ENCODE data around the gene SP4.

DNA sequence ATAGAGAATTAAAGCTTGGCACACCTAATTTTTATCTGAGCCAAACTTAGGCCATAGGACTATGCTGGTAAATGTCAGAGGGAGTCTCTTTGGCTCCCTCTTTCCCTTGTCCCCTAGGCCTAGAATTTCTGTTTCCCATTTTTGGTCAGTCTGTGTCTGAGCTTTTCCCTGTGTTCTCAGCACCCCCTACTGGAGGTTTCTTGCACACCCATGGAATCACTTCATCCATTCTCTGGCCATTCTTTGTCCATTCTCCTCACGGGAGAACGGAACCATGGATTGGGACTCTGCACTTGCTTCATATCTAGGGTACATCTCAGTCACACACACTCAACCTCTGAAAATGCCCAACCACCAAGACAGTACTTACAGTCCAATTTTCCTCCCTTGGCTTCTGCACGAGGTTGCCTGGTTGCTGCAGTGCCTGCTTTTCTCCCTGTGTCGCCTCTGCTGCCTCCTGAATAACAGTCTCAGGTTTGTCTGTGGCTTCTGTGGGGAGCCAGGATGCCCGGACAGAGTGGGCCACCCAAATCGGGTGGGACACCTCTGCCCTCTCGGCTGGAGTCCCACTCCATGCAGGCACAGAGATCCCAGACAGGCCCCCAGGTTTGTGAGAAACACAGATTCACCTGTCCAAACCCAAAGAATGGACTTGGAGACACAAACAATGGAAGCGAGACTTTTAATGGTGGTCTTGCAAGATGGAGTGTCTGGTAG, 79.9 kb downstream of the SP4 start:
- TF ChIP-seq, protein P1, sequence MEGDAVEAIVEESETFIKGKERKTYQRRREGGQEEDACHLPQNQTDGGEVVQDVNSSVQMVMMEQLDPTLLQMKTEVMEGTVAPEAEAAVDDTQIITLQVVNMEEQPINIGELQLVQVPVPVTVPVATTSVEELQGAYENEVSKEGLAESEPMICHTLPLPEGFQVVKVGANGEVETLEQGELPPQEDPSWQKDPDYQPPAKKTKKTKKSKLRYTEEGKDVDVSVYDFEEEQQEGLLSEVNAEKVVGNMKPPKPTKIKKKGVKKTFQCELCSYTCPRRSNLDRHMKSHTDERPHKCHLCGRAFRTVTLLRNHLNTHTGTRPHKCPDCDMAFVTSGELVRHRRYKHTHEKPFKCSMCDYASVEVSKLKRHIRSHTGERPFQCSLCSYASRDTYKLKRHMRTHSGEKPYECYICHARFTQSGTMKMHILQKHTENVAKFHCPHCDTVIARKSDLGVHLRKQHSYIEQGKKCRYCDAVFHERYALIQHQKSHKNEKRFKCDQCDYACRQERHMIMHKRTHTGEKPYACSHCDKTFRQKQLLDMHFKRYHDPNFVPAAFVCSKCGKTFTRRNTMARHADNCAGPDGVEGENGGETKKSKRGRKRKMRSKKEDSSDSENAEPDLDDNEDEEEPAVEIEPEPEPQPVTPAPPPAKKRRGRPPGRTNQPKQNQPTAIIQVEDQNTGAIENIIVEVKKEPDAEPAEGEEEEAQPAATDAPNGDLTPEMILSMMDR (IDR thresholded peaks at IDR 0.05) = peak; percentile 68
- TF ChIP-seq EZH2phosphoT487 (IDR thresholded peaks at IDR 0.05) (no peak), EZH2 (IDR thresholded peaks at IDR 0.05) (no peak)

All from neural progenitor cell (in vitro differentiated cells).